SKM-1 treated with dmso at 0.1 percent for 144 hours (cell line): Measurements from ENCODE around the gene SH2D3C.

ENCODE experiments used
- DNase-seq: peaks from one replicate; lab custom pipeline; 2025; ENCODE audit not compliant: unreplicated experiment; lab: John Stamatoyannopoulos, UW

The SH2D3C gene

DNA sequence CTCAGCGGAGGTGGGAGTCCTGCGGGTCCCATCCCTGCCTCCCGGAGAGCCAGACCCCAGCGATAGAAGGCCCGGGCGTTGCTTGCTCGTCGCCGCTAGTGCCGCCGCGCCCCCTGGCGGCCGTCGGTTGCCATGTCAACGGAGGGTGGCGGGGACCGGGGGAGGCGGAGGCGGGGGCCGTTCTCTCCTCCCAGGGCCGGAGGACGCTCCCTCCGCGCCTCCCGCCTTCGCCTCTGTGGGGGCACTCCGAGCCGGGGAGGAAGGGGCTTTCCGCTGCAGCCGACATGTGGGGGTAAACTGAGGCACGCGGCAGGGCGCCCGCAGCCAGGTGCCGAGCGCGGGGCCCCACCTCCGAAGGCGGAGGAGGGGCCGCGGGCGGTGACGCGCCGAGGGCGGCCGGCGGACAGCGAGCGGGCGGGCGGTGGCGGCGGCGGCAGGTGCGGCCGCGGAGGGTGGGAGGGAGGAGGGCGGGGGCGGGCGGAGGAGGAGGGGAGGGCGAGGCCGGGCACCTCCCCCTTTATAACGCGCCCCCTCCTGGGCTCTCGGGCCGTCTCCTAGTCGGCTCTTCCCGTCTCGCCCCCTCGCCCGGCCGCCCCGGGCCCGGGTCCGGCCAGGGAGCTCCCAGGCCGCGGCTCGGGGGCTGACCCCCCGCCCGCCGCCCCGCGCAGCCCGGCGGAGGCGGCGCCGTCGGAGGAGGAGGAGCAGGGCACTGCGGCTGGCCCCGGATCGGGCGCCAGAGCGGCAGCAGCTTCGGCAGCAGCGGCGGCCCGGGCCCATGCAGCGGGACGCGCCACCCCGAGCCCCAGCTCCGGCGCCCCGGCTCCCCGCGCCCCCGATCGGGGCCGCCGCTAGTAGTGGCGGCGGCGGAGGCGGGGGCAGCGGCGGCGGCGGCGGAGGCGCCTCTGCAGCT, 6.8 kb upstream of the SH2D3C start:
- DNase-seq = peak; percentile 65

DNA sequence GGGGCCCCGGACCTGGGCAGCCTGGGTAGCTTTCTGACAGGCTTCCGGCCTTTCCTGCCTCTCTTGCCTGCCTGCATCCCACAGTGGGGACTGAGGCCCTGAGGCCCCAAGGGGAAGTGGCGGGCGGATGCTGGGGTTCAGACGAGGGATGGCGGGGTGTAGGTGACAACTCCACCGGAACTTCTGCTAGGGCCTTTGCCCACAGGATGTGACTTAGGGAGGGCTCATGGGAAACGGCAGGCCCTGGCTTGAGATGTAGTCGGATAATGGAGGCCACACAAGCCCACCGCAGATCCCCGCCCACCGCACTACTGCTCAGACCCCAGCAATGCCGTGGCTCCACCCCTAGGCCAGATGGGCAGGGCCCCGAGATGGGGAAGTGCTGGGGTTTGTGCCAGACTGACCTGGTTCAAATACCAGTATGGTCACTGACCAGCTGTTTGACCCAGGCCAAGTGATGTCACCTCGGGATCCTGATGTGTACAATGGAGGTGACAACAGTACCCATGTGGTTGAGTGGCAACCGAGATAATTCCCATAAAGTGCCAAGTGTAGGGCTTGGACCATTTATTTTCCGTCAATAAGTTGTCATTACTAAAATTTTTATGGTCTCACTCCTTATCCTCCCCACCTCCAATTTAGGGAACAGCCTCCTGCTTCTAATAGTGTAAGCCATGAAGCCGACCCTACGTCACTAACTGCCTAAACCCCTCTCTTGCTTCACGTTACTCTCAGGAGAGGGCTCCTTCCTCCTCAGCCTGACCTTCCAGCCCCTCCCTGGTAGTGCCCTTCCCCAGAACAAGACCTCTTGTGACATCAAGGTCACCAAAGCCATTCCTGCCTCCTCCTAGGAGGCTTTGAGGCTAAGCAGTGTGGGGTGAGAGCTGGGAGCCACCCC, 4.9 kb upstream of the SH2D3C start:
- DNase-seq = peak; percentile 93

DNA sequence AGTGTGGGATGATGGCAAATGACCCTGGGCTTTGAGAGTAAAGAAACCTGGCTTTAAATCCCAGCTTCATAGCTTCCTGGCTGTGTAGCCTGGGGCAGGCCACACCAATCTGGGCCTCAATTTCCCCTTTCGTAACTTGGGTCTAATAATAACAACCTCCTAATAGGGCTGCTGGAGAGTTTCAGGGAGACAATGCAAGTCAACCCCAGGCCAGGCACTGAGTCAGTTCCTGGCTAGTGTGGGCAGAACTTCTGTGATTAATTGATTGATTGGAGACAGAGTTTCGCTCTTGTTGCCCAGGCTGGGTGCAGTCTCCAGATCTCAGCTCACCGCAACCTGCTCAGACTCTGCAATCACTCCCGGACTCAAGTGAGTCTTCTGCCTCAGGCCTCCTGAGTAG, 3.3 kb upstream of the SH2D3C start:
- DNase-seq = peak; percentile 29

DNA sequence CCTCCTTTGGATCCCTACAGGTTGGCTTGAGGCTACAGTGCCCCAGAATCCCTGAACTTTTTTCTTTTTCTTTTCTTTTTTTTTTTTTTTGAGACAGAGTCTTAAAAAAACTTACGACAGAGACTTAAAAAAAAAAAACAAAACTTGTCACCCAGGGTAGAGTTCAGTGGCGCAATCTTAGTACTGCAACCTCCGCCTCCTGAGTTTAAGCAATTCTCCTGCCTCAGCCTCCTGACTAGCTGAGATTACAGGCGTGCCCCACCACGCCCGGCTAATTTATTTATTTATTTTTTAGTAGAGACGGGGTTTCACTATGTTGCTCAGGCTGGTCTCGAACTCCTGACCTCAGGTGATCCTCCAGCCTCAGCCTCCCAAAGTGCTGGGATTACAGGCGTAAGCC, 2.4 kb upstream of the SH2D3C start:
- DNase-seq = peak; percentile 62

DNA sequence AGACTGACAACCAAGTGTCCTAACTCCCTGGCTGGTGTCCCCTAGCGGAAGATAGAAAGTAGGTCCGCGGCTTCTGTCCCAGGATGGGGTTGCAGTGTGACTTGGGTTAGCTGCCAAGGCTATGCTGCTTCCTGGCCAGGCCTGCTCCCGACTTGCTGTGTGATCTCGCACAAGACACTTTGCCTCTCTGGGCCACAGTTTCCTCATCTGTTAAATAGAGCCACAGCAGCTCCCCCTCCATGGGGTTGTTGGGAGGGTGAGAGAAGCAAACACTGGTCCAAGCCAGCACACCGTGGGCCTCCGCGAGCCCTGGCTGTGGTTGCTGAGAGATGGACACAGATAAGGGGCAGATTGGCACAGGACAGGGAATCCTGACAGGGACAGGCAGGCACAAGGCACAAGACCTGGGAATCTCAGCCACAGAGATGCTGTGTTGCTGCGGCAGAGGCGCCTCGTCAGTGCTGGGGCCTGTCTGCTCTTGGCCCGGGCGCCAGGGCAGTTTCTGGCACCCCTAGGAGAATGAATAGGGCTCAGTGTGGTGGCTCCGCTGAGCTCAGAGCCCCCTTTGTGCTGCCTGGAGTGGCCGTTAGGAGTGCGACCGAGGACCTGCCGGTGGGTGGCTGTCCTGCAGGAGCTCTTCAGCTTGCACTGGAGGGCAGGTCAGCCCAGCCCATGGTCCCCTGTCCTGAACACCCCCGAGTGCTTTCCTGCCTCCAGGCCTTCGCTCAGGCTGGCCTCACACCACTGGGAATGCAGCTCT, 1.8 kb upstream of the SH2D3C start:
- DNase-seq = no peak

DNA sequence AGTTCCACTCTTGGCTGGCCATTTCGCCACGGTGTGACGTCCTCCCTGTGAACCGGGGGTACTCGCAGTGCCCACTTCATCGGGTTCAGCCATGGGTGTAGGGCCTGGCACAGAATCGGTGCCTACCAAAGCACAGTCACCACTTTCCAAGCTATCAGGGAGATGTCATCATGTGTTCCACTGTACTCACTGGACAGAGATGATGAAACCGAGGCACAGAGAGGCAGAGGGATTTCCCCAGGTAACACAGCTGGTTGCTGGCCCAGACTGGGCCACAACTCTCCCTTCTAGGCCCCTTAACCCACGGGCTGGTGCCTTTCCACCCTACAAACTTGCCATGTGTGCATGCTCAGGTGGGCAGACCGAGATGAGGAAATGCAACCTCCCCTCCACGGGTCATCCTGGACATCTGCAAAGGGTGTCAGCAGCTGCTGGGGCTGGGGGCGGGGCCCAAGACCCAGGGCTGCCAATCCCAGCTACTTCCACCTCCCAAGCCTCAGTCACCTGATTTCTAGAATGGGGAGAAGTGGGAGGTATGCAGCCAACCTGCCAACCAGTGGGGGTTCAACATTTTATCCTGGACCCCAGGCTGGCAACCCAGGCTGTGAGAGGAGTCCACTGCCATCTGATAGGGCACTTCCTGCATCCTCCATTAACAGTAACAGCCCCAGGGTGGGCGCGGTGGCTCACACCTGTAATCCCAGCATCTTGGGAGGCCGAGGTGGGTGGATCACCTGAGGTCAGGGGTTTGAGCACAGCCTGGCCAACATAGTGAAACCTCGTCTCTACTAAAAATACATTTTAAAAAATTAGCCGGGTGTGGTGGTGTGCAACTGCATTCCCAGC, 893 bp upstream of the SH2D3C start:
- peak; percentile 31 for DNase-seq

DNA sequence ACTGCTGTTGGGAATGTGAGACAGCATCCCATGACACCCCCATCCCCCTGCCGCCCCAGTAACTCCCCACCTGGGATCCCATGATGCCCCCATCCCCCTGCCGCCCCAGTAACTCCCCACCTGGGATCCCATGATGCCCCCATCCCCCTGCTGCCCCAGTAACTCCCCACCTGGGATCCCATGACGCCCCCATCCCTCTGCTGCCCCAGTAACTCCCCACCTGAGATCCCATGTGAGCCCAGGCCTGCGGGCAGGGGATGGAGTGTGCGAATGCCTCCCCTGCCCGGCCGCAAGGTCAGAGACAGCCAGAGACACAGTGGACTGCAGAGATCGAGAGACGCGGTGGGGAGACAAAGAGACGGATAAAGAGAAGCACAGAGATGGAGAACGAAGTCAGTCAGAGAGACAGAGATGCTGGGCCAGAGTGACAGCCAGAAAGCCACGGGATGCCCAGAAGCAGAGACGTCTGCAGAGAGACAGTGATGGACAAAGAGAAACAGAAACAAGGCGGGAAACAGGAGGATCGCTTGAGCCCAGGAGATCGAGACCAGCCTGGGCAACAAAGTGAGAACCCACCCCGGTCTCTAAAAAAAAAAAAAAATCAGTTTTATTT, 992 bp downstream of the SH2D3C start:
- no peak for DNase-seq

DNA sequence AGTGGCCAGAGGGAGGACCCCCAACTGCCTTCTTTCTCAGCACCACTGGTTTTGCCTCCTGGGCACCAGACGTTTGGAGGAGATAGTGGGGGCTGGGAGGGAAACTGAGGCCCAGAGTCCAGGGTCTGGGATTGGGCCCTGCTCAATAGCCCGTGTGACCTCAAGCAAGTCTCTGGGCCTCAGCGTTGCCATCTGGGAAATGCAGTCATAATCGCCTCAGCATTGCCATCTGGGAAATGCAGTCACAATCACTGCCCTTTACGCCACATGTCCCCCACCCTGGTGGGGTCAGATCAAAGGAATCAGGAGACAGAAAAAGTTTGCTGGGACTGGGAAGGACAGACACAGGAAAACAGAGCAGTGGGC, 1.6 kb downstream of the SH2D3C start:
- no peak for DNase-seq

DNA sequence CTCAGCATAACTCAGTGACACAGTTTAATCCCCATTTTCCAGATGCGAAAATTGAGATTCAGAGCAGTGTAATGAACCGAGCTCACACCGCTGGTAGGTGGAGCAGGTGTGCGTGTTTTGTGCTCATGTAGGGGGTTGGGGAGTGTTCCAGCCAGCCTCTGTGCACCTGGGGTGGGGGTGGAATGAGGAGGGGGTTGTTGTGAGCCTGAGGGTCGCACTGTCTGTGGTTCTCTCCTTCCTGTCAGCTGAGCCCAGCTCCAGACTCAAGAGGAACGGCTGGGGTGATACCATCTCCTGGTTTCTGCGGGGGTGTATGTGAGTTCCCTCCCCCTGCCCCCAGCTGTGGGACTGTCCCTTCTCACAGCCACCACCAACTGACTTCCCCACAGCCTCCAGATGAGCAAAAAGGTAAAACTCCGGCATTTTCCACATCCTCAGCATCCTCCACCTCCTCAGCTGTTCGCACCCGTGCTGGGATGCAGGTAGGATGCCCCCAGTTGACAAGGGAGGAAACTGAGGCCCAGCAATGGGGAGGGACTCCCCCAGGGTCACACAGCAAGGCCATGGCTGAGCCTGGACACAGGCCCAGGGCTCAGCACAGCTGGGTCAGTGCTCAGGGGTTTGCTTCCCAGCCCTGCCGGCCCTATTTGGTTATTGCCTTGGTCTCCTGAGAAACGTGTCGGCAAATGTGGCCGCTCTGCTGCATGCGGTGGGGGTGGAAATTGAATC, 2.1 kb downstream of the SH2D3C start:
- peak; percentile 77 for DNase-seq

DNA sequence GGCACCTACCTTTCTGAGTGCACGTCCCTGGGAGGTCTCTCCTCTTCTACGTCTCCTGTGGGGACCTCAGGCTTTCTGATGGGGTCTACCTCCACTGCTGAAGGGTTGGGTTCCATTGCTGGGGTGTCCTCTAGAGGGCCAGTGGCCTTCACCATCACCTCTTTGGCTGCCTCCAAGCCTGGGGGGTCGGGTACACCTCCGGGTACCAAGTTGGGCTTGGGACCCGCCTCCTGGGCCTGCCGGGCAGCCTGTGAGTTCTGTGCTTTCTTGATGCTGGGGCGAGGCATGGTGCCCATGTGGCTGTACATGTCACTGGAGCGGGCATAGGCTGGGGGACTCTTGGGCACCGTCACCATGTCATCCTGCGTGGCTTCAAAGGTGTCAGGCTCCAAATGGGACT, 4.5 kb downstream of the SH2D3C start:
- DNase-seq = no peak

DNA sequence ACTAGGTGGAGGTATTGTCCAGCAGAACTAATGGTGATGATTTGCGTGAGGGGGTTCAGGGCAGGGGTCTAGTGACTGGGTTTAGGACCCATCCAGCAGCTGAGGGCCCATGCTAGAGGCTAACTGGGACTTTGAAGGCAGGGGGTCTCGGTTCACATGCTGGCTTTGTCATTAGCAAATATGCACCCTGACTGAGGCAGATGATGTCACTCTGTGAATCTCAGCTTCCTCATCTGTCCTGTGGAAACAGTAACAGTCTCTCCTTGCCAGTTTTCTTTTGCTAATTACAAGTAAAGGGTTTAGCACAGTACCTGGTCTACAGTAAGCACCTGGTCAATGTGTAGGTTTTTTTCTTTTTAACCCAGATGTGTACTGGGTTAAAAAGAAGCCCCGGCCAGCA, 5.2 kb downstream of the SH2D3C start:
- DNase-seq = peak; percentile 7

DNA sequence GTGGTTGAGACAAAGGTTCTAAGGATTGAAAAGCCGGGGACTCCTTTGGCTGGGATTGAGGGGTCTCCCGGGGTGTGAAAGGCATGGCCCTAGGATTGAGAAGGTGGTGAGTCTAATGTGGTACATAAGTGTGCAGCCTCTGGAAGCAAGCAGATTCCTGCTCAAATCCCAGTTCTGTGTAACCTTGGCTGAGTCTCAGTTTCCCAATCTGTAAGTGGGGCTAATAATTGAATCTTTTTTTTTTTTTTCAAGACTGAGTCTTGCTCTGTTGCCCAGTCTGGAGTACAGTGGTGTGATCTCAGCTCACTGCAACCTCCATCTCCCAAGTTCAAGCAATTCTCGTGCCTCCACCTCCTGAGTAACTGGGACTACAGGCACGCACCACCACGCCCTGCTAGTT, 5.9 kb downstream of the SH2D3C start:
- no peak for DNase-seq

DNA sequence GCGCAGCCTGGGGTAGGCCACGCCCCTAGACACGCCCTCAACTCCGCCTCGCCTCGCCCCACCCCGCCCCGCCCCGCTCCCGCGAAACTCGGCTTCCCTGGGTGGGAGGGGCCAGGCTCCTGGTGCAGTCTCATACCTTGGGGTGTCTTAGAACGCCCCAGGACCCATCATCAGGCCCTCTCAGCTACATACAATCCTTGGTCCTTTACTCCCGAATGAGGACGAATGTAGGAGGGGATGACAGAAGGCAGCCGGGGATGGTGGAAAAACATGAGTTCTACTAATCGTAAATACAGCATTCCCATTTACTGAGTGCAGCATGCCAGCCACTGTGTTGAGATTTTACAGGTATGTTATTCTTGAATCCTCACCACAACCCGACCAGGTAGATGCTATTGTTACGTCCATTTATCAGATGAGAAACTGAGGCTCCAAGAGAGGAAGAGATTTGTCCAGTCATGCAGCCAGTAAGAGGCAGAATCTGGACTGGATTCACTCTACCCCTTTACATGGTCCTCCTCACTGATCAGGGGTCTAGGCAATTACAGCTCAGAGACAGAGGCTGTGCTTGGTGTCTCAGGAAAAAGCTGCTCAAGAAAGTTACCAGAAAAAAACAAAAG, 6.8 kb downstream of the SH2D3C start:
- no peak for DNase-seq

DNA sequence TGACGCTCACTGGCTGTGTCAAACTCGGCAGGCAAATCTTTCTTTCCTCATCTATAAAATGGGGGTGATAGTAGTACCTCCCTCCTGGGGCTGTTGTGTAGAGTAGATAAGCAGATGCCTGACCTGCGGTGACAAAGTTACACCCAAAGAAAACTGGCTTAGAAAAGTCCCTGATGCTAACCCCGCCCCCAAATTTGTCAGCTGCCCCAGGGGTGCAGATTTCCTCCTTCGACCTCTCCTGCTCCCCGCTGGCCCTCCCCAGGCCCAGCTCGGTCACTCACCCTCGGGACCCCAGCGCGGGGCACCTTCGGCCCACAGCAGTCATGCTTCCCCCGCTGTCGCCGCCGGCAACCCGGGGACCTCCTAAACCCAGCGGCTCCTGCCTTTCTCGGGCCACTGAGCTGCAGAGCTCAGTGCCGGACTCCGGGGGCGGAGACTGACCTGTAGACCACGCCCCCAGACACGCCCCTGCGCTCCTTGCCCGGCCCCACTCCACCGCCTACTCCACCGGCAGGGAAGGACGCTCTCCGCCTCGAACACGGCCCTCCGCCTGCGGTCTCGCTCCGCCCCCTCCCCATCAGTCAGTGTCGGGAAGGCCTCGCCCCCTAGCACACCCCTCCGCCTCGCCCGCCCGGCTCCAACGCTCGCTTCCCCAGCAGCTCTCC, 7.4 kb downstream of the SH2D3C start:
- DNase-seq = peak; percentile 97

DNA sequence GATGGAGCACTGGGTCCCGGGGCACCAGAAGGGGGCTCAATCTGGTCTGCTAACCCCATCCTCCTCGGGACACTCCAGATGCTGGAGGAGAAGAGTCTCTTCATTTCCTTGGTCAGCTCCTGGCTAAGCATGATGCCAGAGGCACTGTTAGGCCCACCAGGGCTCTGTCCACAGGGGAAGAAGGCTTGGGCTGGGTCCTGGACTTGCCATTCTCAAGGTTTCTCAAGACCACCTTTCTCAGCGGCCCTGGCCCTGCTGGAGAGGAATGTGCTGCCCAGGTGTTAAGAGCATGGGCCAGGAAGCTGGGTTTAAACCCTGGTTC, 7.9 kb downstream of the SH2D3C start:
- DNase-seq = no peak

DNA sequence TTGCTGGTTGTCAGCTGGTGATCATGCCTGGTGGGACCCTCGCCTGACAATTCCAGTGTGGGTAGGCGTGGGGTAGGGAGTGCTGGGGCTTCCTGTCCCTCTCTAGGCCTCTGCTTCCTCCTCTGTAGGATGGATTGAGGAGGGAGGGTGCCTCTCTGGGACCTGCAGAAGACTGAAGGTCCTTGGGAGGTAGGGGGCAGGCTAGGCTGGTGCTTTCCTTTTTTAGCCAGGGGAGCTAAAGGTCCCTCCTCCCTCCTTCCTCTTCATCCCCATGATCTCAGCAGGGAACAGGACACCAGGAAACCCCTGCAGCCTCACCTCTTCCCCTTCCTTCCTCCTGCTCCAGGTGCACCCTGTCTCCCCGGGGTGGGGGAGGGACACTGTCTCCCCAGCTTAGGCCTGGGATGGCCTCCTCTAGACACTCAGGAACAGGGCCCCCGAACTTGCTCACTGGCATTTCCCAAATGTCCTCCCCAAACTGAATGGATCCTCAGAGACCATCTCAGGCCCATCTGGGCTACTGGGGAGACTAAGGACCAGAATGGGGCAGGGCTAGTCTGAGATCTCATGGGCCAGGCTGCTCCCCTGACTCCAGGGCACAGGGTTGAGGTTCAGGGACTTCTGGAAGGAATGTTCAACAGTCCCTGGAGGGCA, 8.4 kb downstream of the SH2D3C start:
- no peak for DNase-seq

DNA sequence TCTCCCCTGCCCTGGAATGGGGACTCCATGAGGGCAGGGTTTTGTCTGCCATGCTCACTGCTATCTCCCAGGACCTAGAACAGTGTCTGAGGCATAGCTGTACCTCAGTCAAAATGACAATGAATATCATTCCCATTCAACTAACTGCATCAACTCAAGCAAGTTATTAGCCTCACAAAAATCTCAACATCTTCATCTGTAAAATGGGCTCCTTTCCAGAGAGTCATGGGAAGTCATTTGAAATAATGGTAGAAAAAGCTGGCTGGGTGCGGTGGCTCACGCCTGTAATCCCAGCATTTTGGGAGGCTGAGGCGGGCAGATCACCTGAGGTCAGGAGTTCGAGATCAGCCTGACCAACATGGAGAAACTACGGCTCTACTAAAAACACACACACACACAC, 9.4 kb downstream of the SH2D3C start:
- no peak for DNase-seq

DNA sequence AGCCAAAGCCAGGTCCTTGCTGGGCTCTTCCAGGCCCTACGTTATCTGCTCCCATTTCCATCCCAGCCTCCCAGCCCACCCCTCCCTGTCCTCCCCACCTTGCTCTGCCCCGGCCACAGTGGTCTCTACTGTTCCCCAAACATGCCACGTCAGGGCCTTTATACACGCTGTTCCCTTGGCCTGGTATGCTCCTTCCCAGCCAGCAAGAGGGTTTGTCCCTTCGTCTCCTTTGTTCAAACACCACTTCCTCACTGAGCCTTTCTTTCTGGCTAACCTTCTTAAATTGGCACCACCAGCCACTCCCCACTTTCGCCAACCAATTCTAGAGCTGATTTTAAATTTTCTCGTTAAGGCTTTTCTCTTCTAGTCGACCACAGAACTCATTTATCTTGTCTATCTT, 9.8 kb downstream of the SH2D3C start:
- no peak for DNase-seq
